HG02759 (cell line): ENCODE measurements around the gene C15orf39.
"Not testable (repeated sequence)": the region's sequence is repeated elsewhere in the genome, so short reads cannot be mapped to it uniquely, and the experiment has no call there.

ENCODE experiments used
- ATAC-seq: cut with Tn5 transposase; IDR thresholded peaks from one replicate; pipeline ENCODE4 v1.9.1; 2021; ENCODE audit warnings: mild to moderate bottlenecking, moderate library complexity; ENCODE audit not compliant: unreplicated experiment

Gene C15orf39

GRCh38 chr15:75229191-75230015 is 27.7 kb downstream of the C15orf39 start:
- no peak for ATAC-seq

- no peak for ATAC-seq
Measured at GRCh38 chr15:75230016-75230343, 28.3 kb downstream of the C15orf39 start.

GRCh38 chr15:75230551-75231371 is 29.1 kb downstream of the C15orf39 start:
- no peak for ATAC-seq

- ATAC-seq: no peak
Measured at GRCh38 chr15:75231836-75232235, 30.2 kb downstream of the C15orf39 start.

- no peak for ATAC-seq
Measured at GRCh38 chr15:75232252-75232813, 30.7 kb downstream of the C15orf39 start.

GRCh38 chr15:75232826-75233503 is 31.3 kb downstream of the C15orf39 start:
- ATAC-seq: no peak

- no peak for ATAC-seq
Measured at GRCh38 chr15:75233504-75234190, 32.0 kb downstream of the C15orf39 start.

- ATAC-seq: no peak
Measured at GRCh38 chr15:75234191-75234810, 32.6 kb downstream of the C15orf39 start.

GRCh38 chr15:75235051-75235673 is 33.5 kb downstream of the C15orf39 start:
- ATAC-seq: no peak

GRCh38 chr15:75235760-75236729 is 34.4 kb downstream of the C15orf39 start:
- ATAC-seq: no peak

- no peak for ATAC-seq
Measured at GRCh38 chr15:75237316-75237982, 35.8 kb downstream of the C15orf39 start.

- no peak for ATAC-seq
Measured at GRCh38 chr15:75238150-75238549, 36.5 kb downstream of the C15orf39 start.

- not testable (repeated sequence) for ATAC-seq
Measured at GRCh38 chr15:75245741-75246140, 44.1 kb downstream of the C15orf39 start.

- not testable (repeated sequence) for ATAC-seq
Measured at GRCh38 chr15:75248991-75249390, 47.3 kb downstream of the C15orf39 start.

GRCh38 chr15:75249726-75250125 is 48.0 kb downstream of the C15orf39 start:
- no peak for ATAC-seq

- not testable (repeated sequence) for ATAC-seq
Measured at GRCh38 chr15:75251343-75251742, 49.7 kb downstream of the C15orf39 start.

GRCh38 chr15:75252285-75252684 is 50.6 kb downstream of the C15orf39 start:
- not testable (repeated sequence) for ATAC-seq

GRCh38 chr15:75258034-75258433 is 56.4 kb downstream of the C15orf39 start, which contains the start of gene GOLGA6C:
Gene GOLGA6C (plus strand): TSS chr15:75258334. CDS start chr15:75258599, 265 bp downstream.
- not testable (repeated sequence) for ATAC-seq
